C4-2B (cell line): ENCODE data around the gene NUP42.

ENCODE experiments used
- CTCF ChIP-seq: fragments of 450-650 bp; conservative IDR thresholded peaks from 2 replicates; pipeline ENCODE4 v1.5.1; 2017; ENCODE audit warnings: mild to moderate bottlenecking
- ZFX ChIP-seq: fragments of 450-650 bp; IDR thresholded peaks from 2 replicates; pipeline ENCODE4 v1.6.1; 2017

GRCh38 chr7:23205909-23206767 lies 24.3 kb downstream of the NUP42 start:
- TF ChIP-seq ZFX = no peak
- TF ChIP-seq CTCF = no peak
